Neural cell (in vitro differentiated cells): ENCODE measurements around the gene SLC35E4. TPM values are rescaled to one million over a fixed set of nuclear protein-coding genes. Genes with fewer than 3 reads are reported as not detected.
A peak's percentile ranks its signal among the peaks of the same experiment; 100 is the strongest.

Experiments used
- H2AFZ ChIP-seq: fragments of 200-600, 300-800 bp; sonication (generic), shearing (Covaris generic); 2 replicates; pipeline ENCODE4 v1.6.0; 2014; ENCODE audit warnings: low read depth, mild to moderate bottlenecking, antibody characterized with exemption, low read length, moderate library complexity
- H3F3A ChIP-seq: fragments of 200-600 bp; shearing (Covaris generic); 2 replicates; pipeline ENCODE4 v1.6.1; 2016; ENCODE audit warnings: mild to moderate bottlenecking, moderate library complexity, mixed read lengths, antibody characterized with exemption, low read length; ENCODE audit not compliant: insufficient read depth, poor library complexity, severe bottlenecking
- H3K27ac ChIP-seq: fragments of 200-600, 300-800 bp; sonication (generic), shearing (Covaris generic); 2 replicates; pipeline ENCODE4 v1.5.1; 2014; ENCODE audit warnings: mild to moderate bottlenecking, low read length, moderate library complexity
- H3K27me3 ChIP-seq: fragments of 300-800, 200-600 bp; sonication (generic), shearing (Covaris generic); 2 replicates; pipeline ENCODE4 v1.6.0; 2014; ENCODE audit warnings: mild to moderate bottlenecking, low read depth, low read length, moderate library complexity; ENCODE audit not compliant: insufficient read depth
- H3K36me3 ChIP-seq: fragments of 300-800, 200-600 bp; sonication (generic), shearing (Covaris generic); 2 replicates; pipeline ENCODE4 v1.5.1; 2014; ENCODE audit warnings: mild to moderate bottlenecking, antibody characterized with exemption, low read length, moderate library complexity; ENCODE audit not compliant: insufficient read depth
- H3K4me2 ChIP-seq: fragments of 300-800, 200-600 bp; sonication (generic), shearing (Covaris generic); 2 replicates; pipeline ENCODE4 v1.6.0; 2014; ENCODE audit warnings: mild to moderate bottlenecking, low read length
- H3K4me3 ChIP-seq: fragments of 300-800, 200-600 bp; sonication (generic), shearing (Covaris generic); 2 replicates; pipeline ENCODE4 v1.5.1; 2014; ENCODE audit warnings: mild to moderate bottlenecking, low read length, moderate library complexity
- H3K79me2 ChIP-seq: fragments of 200-600 bp; shearing (Covaris generic); replicated peaks from 2 replicates; pipeline ENCODE4 v1.6.0; 2014; ENCODE audit warnings: mild to moderate bottlenecking, low read length, moderate library complexity; ENCODE audit not compliant: insufficient read depth
- H3K9ac ChIP-seq: fragments of 300-800, 200-600 bp; sonication (generic), shearing (Covaris generic); 2 replicates; pipeline ENCODE4 v1.6.1; 2016; ENCODE audit warnings: mild to moderate bottlenecking, low read length, mixed read lengths
- H3K9me2 ChIP-seq: fragments of 200-600 bp; shearing (Covaris generic); 2 replicates; pipeline ENCODE4 v1.6.1; 2016; ENCODE audit warnings: mild to moderate bottlenecking, low read length, mixed read lengths; ENCODE audit not compliant: insufficient read depth
- H3K9me3 ChIP-seq: fragments of 200-600, 300-800 bp; sonication (generic), shearing (Covaris generic); 2 replicates; pipeline ENCODE4 v1.6.1; 2016; ENCODE audit warnings: mild to moderate bottlenecking, mixed run types, low read length, moderate library complexity, mixed read lengths
- H4K20me1 ChIP-seq: fragments of 200-600 bp; shearing (Covaris generic); 2 replicates; pipeline ENCODE4 v1.6.1; 2016; ENCODE audit warnings: mild to moderate bottlenecking, mixed run types; ENCODE audit not compliant: insufficient read depth
- EP300 ChIP-seq: fragments of 450-650 bp; conservative IDR thresholded peaks from 2 replicates; pipeline ENCODE4 v1.6.1; 2014; ENCODE audit warnings: antibody characterized with exemption, mild to moderate bottlenecking, moderate library complexity; ENCODE audit not compliant: poor library complexity, severe bottlenecking
- EZH2 ChIP-seq: fragments of 200-600, 300-800 bp; shearing (Covaris generic), sonication (generic); IDR thresholded peaks from 2 replicates; pipeline ENCODE4 v1.6.1; 2014; ENCODE audit warnings: antibody characterized with exemption, low read length, borderline replicate concordance, mild to moderate bottlenecking; ENCODE audit not compliant: insufficient read depth, poor library complexity, severe bottlenecking
- MXI1 ChIP-seq: fragments of 450-650 bp; conservative IDR thresholded peaks from 2 replicates; pipeline ENCODE4 v1.6.1; 2014; ENCODE audit warnings: antibody characterized with exemption, mild to moderate bottlenecking; ENCODE audit not compliant: poor library complexity, severe bottlenecking
- POLR2AphosphoS5 ChIP-seq: IDR thresholded peaks from 2 replicates; pipeline ENCODE4 v1.6.1; 2012
- RAD21 ChIP-seq: fragments of 450-650 bp; conservative IDR thresholded peaks from 2 replicates; pipeline ENCODE4 v1.6.1; 2014; ENCODE audit warnings: antibody characterized with exemption, mild to moderate bottlenecking, moderate library complexity
- REST ChIP-seq: IDR thresholded peaks from 2 replicates; pipeline ENCODE4 v1.6.1; 2012; ENCODE audit warnings: borderline replicate concordance
- SMC3 ChIP-seq: fragments of 450-650 bp; conservative IDR thresholded peaks from 2 replicates; pipeline ENCODE4 v1.6.1; 2014; ENCODE audit warnings: antibody characterized with exemption, mild to moderate bottlenecking, moderate library complexity; ENCODE audit not compliant: poor library complexity
- TAF1 ChIP-seq: IDR thresholded peaks from 2 replicates; pipeline ENCODE4 v1.6.1; 2012; ENCODE audit warnings: low read depth
- polyA plus RNA-seq: library from polyadenylated mRNA; depleted of rRNA; stranded (reverse); fragments of >200 nt; gene quantifications from 2 replicates; pipeline ENCODE4 v1.2.3, GENCODE V29; 2014
- TF ChIP-seq, protein P1 (sequence below): fragments of 450-650 bp; IDR thresholded peaks from 2 replicates; pipeline ENCODE4 v1.5.1; 2014; ENCODE audit warnings: antibody characterized with exemption, mild to moderate bottlenecking, moderate library complexity; ENCODE audit not compliant: poor library complexity, severe bottlenecking

The SLC35E4 gene
- polyA plus RNA-seq, 1 donor from 2014 or later, result 5.5 TPM

- H3K79me2 ChIP-seq, result peaks cover 7% of the 10 kb centered on the region
- H3K36me3 ChIP-seq, result no peaks in the 10 kb centered on the region
- no peaks in the 10 kb centered on the region for H4K20me1 ChIP-seq
- peak; percentile 44 for TF ChIP-seq EP300
- TF ChIP-seq, protein P1, sequence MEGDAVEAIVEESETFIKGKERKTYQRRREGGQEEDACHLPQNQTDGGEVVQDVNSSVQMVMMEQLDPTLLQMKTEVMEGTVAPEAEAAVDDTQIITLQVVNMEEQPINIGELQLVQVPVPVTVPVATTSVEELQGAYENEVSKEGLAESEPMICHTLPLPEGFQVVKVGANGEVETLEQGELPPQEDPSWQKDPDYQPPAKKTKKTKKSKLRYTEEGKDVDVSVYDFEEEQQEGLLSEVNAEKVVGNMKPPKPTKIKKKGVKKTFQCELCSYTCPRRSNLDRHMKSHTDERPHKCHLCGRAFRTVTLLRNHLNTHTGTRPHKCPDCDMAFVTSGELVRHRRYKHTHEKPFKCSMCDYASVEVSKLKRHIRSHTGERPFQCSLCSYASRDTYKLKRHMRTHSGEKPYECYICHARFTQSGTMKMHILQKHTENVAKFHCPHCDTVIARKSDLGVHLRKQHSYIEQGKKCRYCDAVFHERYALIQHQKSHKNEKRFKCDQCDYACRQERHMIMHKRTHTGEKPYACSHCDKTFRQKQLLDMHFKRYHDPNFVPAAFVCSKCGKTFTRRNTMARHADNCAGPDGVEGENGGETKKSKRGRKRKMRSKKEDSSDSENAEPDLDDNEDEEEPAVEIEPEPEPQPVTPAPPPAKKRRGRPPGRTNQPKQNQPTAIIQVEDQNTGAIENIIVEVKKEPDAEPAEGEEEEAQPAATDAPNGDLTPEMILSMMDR, result peak; percentile 56
- TF ChIP-seq RAD21, result peak; percentile 56
- no peak for TF ChIP-seq TAF1
- no peak for TF ChIP-seq EZH2
- TF ChIP-seq SMC3, result peak; percentile 59
- peak; percentile 90 for TF ChIP-seq POLR2AphosphoS5
- peak; percentile 86 for TF ChIP-seq MXI1
- H3K9ac ChIP-seq, result peak within 1 kb of the TSS; percentile 68
- H3K9me2 ChIP-seq, result no peaks in the 10 kb centered on the region
- H3K4me3 ChIP-seq, result peak within 1 kb of the TSS; percentile 79
- H3F3A ChIP-seq, result no peaks in the 10 kb centered on the region
- H2AFZ ChIP-seq, result peak within 1 kb of the TSS; percentile 41
- H3K27me3 ChIP-seq, result no peaks in the 10 kb centered on the region
- peak within 1 kb of the TSS; percentile 69 for H3K4me2 ChIP-seq
- peak within 1 kb of the TSS; percentile 48 for H3K27ac ChIP-seq
- H3K9me3 ChIP-seq, result no peaks in the 10 kb centered on the region
These were observed 32.2 kb downstream of the SLC35E4 start, which contains the start of gene DUSP18 for GRCh38 chr22:30667494-30668385. TSS of gene DUSP18 (minus strand) at chr22:30667875. CDS start at chr22:30664003, 3,872 bp downstream.

DNA sequence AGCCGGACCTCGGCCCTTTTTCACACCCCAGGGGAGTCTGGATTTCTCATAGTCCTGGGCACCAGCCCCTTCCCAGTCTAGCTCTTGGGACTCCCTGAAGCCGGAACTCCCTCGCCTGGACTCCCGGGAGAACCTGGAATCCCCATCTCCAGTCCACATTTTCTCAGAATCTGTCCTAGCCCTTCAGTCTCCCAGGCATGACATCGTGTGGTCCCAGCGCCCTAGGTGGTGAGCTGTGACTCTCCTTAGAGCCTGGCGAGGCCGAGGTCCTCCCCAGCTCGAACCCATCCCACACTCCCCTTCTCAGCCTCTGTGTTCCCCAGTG, 32.8 kb downstream of the SLC35E4 start:
- H2AFZ ChIP-seq, result peak overlapping the region; percentile 41
- H3K4me2 ChIP-seq, result peak overlapping the region; percentile 37
- H3K36me3 ChIP-seq, result no peaks in the 10 kb centered on the region
- H3K27ac ChIP-seq, result no peak overlapping the region
- H3K4me3 ChIP-seq, result peak overlapping the region; percentile 79
- TF ChIP-seq TAF1 (no peak), EP300 (no peak), SMC3 (no peak), REST (no peak), RAD21 (no peak), MXI1 (no peak), POLR2AphosphoS5 (no peak), EZH2 (no peak)
- TF ChIP-seq, protein P1, result no peak
- no peaks in the 10 kb centered on the region for H3K9me2 ChIP-seq
- no peaks in the 10 kb centered on the region for H3K9me3 ChIP-seq
- H3K9ac ChIP-seq, result peak overlapping the region; percentile 68
- H3K79me2 ChIP-seq, result peaks cover 7% of the 10 kb centered on the region
- no peaks in the 10 kb centered on the region for H3F3A ChIP-seq
- H3K27me3 ChIP-seq, result no peaks in the 10 kb centered on the region
- no peaks in the 10 kb centered on the region for H4K20me1 ChIP-seq
